Stimulated activated CD8-positive, alpha-beta memory T cell treated with anti-CD3 and anti-CD28 coated beads, Interleukin-4, amount 100 ng/mL, for 1 hour (primary cell): ENCODE data around the gene RBM42.
"Not testable (repeated sequence)": the region's sequence is repeated elsewhere in the genome, so short reads cannot be mapped to it uniquely, and the experiment has no call there.

Experiments used
- DNase-seq, 2 donors: peaks; one replicate each; pipeline ENCODE4 v3.0.0-alpha.2; 2020; ENCODE audit warnings: low read depth in 2 of 2, low spot score in 1 of 2

Gene RBM42

DNA sequence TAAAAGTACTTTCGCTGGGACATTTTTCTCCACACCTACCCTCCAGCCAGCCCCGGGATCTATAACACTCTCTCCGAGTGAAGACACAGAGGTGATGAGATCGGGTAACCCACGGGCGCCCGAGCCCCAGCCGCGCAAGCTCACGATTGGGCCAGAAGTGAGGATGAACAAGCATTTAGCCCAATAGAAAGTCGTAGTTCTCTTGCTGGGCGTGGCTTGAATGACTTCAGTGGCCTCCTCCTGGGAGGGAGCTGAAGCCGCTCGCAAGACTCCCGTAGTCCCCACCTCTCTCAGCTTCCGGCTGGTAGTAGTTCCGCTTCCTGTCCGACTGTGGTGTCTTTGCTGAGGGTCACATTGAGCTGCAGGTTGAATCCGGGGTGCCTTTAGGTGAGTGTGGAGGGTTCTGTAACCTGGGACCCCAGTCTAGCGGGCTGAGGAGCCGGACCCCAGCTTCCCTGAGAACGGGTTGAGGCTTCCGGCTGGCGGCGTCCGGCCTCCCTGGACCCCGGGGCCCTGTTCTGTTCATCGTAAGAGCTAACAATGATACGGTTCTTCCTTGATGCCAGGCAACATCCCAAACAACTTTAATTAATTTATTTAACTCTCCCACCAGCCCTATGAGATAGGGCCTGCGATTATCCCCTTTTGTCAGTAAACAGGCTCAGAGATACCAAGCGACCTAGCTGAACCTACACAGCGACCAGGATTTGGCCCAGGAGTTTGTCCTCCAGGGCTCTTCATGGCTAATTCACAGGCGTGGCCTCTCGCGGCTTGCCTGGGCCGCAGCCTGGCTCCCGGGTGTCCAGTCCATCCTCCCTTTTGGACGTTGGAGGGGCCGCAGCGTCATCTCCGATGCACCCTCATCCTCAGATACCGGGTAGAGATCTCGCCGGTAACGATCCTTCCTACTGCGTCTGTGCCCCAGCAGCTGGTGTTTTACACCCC, 19.5 kb downstream of the RBM42 start, which contains the start of gene COX6B1:
COX6B1 (plus strand) TSS at position 307 of the 945 bp plus-strand sequence. CDS start 2,921 bp downstream, outside the sequence.
- DNase-seq, result peak; percentile 60 to 87

DNA sequence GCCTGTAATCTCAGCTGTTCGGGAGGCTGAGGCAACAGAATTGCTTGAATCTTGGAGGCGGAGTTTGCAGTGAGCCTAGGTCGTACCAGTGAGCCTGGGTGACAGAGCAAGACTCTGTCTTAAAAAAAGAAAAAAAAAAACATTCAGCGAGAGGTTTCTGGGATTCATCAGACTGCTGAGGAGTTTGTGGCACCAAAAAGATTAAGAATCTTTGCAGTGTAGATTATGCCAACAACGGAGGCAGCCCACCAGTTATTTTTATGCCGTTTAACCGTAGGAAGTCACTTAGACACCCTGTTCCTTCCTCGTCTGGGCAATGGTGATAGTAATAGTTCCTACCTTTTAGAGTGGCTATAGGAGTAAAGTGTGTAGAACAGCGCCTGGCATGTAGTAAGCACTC, 21.7 kb downstream of the RBM42 start:
- no peak for DNase-seq

DNA sequence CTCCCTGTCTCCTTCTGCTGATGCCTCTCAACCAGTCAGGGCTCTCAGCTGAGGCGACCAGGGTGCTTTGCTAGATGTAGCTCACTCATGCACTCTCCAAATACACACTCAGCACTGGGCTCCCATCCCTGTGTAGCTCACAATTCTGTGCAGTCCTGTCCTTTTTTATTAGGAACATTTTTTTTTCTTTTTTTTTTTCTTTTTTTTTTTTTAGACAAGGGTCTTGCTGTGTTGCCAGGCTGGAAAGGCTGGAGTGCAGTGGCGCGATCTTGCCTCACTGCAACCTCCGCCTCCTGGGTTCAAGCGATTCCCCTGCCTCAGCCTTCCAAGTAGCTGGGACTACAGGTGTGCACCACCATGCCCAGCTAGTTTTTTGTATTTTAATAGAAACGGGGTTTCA, 26.0 kb downstream of the RBM42 start:
- DNase-seq, result not testable (repeated sequence)

DNA sequence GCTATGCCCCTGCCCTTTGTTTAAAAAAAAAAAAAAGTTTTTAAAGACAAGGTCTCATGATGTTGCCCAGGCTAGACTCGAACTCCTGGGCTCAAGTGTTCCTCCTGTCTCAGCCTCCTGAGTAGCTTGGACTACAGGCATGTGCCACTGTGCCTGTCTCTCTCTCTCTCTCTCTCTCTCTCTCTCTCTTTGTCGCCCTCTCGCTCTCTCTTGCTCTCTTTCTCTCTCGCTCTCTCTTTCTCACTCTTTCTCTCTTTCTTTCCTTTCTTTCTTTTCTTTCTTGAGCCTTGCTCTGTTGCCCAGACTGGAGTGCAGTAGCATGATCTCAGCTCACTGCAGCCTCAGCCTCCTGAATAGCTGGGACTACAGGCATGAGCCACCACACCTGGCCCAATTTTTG, 26.8 kb downstream of the RBM42 start:
- DNase-seq, result no peak

DNA sequence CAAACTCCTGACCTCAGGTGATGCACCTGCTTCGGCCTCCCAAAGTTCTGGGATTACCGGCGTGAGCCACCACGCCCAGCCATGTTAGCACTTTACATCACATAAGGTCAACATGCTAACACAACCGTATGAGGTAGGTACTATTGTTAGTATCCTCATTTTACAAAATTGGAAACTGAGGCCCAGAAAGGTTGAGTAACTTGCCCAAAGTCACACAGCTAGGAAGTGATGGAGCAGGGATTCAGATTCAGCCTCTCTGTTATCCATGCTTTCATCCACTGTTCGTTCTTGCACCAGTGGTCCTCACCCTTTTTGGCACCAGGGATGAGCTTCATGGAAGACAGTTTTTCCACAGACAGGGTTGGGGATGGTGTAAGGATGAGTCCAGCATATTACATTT, 27.9 kb downstream of the RBM42 start:
- DNase-seq, result no peak

DNA sequence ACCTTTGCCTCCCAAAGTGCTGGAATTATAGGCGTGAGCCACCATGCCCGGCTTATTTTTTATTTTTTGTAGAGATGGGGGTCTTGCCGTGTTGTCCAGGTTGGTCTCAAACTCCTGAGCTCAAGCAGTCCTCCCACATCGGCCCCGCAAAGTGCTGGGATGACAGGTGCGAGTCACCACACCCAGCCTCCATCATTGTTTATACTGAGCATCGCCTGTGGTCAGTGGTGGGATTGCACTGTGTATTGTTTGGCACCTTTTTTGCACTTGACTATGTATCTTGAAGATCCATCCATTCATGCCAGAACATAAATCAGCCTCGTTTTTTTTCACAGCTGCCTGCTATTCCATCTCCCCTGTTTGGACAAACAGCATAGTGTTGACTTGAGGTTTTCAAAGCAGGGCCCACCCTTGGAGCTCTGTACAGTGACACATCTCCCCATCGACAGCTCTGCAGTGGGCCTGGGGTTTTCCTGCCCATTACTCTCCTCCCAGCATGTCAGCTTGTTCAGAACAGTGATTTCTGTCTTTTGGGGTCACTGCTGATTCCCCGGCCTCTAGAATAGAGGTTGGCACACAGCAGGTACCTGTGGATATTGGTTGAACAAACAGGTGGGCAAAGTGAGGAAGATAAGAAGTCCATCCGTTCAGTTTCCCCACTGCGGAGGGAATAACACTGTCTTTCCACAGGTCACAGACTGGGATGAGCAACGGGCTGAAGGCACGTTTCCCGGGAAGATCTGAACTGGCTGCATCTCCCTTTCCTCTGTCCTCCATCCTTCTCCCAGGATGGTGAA, 29.3 kb downstream of the RBM42 start:
- no peak for DNase-seq

DNA sequence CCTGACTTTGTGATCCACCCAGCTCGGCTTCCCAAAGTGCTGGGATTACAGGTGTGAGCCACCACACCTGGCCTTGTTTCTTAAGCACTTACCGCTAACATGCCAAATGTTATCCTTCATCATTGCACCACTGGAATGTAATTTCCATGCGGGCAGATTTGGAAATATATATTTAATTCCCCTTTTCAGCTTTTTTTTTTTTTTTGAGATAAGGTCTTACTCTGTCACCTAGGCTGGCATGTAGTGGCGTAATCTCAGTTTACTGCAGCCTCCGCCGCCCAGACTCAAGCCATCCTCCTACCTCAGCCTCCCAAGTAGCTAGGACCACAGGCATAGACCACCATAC, 33.1 kb downstream of the RBM42 start:
- DNase-seq, result no peak

DNA sequence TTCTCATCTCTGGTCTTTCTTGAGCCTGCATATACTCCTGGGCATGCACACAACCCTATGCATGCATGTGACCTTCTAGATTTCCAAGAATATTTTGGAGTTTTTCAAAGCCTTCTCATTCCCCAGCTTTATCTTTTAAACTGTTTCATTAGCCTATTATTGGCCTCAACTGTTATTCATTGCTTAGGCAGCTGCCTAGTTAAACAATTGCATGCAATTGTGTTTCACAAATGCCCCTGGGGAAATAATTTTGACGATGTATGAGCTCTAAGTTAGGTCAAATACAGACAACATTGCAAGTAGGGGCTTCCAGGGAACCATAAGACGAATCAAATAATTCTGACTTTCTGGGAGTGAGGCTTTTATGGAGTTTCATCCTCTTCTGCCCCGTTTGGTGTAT, 35.1 kb downstream of the RBM42 start:
- DNase-seq, result no peak

DNA sequence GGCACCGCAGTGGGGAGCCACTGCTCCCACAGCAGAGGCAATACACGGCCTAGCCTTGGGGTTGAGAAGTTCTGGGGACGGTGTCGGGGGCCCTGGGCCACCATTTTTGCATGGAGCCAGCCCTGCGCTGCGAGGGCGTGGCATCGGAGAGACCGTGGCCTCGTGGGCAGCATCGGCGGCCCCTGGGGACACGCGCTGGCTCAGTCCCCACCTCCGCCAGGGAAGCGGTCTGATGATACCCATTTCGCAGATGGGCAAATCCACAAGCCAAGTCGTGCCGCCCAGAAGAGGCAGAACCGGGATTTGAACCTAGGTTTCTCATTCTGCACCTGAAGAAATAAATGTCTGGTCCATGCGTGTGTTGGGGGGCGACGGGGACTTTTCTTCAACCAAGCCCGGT, 36.3 kb downstream of the RBM42 start:
- DNase-seq, result no peak

DNA sequence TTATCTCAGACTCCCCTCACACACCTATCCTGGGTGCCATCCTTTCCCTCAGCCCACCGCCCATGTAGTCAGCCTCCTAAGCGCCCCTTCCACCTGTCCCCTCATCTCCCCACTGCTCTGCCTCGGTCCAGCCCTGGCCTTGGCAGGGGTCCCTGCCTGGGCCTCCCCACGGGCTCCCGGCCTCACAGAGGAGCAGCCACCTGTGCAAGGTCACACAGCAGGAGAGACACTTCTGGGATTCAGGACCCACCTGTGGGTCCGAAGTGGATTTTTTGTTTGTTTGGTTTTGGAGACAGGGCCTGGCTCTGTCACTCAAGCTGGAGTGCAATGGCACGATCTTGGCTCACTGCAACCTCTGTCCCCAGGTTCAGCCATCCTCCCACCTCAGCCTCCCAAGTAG, 36.8 kb downstream of the RBM42 start:
- DNase-seq, result no peak

DNA sequence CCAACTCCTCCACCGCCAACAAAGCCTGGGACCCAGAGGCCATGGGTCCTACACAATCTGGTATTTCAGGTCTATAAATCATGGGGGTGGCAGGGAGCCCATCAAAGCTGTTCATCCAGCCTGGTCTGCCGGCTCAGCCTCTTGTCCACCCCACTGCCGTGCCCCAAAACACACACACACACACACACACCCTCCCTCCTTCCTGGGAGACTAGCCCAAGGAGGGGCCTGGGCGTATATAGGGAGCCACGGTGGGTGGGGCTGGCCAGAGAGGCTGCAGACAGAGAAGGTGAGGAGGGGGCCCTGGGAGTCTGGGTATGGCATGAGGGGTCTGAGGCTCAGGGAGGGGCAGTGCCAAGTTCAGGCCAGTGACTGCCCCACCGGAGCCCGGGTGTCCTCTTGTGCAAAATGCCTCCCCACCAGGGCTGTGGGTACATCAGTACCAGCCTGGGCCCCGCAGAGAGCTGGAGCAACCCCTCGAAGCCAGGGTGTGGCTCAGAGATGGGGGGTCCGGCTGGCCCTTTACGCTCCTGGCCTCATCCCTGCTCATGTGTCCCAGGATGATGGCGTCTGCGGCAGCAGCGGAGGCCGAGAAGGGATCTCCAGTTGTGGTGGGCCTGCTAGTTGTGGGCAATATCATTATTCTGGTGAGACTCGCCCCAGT, 37.5 kb downstream of the RBM42 start, which contains the start of gene UPK1A:
UPK1A (plus strand) TSS at position 267 of the 663 bp plus-strand sequence; CDS start at position 563, 296 bp downstream.
- DNase-seq, result no peak

DNA sequence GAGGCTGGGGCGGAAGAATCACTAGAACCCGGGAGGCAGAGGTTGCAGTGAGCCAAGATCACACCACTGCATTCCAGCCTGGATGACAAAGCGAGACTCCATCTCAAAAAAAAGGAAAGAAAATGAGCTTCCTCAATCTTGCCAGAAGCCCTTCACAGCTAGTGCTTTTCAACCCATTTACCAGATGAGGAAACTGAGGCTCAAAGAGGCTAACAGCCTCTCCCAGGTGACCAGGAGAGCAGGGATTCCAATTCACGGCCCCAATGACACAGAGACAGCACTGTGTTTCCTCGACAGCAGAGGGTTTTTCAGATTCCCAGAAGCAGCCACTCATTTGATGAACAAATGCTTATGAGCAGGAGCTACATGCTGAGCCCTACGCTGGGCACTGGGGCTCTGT, 40.7 kb downstream of the RBM42 start:
- no peak for DNase-seq

DNA sequence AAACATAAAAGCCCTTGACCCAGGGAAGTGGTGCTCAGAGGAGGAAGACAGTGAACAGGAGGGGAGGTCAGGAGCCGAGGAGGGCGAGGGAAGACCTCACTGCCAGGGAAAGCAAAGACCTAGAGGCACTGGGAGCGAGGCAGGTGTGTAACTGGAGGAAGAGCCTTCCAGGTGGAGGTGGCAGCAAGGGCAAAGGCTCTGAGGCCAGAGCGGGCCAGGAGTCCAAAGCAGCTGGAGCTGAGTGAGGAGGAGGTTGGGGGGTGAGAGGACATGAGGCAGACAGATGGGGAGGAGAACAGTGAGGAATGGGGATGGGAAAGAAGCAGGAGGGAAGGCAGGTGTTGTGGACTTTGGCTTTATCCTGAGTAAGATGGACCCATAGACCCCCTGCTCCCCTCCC, 41.1 kb downstream of the RBM42 start:
- DNase-seq, result no peak

DNA sequence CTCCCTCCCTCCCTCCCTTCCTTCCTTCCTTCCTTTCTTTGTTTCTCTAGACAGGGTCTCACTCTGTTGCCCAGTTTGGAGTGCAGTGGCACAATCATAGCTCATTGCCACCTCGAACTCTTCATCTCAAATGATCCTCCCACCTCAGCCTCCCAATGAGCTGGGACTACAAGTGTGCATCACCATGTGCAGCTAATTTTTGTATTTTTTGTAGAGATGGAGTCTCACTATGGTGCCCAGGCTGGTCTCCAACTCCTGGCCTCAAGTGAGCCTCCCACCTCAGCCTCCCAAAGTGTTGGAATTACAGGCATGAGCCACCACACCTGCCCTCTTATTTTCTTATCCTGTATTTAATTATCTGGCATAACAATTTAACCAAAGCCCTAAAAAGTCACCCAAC, 41.9 kb downstream of the RBM42 start:
- DNase-seq, result no peak

DNA sequence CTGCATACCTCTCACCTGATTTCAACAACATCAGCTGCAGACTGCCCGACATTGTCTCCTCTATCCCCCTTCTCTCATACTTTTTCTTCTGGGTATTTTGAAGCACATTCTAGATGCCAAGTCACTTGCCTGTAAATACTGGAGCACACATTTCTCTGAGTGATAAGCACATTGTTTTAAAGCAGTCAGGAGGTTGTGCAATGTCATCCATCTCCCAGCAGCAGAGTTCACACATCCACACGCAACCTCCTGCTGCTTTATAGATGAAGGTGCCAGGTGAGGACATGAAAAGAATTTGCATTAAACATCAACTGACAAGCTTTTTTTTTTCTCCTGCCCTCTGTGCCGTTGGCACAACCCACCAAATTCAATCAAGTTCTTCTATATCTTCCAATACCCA, 43.0 kb downstream of the RBM42 start:
- no peak for DNase-seq

DNA sequence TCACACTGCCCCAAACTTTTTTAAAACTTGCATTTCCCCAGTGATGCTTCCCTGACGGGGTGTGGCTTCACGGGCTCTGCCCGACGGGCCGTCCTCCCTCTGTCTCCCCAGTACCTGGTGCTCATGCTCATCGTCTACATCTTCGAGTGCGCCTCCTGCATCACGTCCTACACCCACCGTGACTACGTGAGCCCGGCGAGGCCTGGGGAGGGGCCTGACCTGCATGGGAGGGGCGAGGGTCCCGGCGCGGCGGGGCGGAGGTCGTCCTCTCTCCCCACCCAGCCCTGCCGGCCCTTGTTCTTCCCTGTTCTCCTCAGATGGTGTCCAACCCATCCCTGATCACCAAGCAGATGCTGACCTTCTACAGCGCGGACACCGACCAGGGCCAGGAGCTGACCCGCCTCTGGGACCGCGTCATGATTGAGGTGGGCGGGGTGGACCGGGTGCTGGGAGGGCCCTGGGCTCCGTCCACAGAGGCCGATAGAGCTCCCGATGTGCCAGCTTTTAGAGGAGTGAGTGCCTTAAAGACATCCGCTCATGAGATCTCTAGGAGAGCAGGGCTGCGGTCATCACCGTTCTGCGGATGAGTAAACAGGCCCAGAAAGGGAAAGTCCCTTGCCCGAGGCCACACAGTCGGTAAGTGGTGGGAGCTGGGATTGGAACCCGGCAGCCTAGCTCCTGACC, 44.4 kb downstream of the RBM42 start:
- peak in 1 of 2 donors; percentile 10 for DNase-seq

DNA sequence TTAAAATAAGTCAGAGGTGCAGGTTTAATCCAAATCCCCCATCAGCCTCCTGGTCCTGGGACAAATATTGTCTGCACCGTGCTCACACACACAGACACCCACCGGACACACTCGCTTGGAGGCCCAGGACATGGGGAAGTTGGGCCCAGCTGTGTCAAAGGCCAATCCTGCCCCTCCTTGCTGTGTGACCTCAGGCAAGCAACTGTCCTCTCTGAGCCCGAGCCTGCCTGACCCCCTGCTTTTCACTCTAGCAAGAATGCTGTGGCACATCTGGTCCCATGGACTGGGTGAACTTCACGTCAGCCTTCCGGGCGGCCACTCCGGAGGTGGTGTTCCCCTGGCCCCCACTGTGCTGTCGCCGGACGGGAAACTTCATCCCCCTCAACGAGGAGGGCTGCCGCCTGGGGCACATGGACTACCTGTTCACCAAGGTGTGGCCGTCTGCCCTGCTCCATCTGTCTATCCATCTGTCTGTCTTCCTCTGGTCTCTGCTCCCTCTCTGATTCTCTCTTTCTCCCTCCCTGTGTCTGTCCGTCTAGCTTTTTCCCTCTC, 46.8 kb downstream of the RBM42 start:
- DNase-seq, result no peak
